GM23338 (cell line): Measurements from ENCODE around the gene DSCAML1. TPM values are rescaled to one million over a fixed set of nuclear protein-coding genes. Genes with fewer than 3 reads are reported as not detected.

ENCODE experiments used
- ATAC-seq: fragments of 200-7000 bp; cut with Tn5 transposase; 3 replicates; pipeline ENCODE4 v1.9.1; 2020
- DNase-seq: peaks from one replicate; pipeline ENCODE4 v3.0.0-alpha.2; 2015; ENCODE audit warnings: low spot score
- H2AFZ ChIP-seq: fragments of 200-600 bp; sonication (generic); 2 replicates; pipeline ENCODE4 v1.8.0; 2016; ENCODE audit warnings: antibody characterized with exemption, mild to moderate bottlenecking, moderate library complexity
- H3F3A ChIP-seq: fragments of 200-600 bp; sonication (generic); replicated peaks from 2 replicates; pipeline ENCODE4 v1.8.0; 2017; ENCODE audit warnings: antibody characterized with exemption, mixed run types, low read depth
- H3K27ac ChIP-seq: fragments of 200-600 bp; sonication (generic); 2 replicates; pipeline ENCODE4 v1.6.1; 2016; ENCODE audit warnings: low read depth
- H3K27me3 ChIP-seq: fragments of 200-600 bp; sonication (generic); 2 replicates; pipeline ENCODE4 v1.8.0; 2016; ENCODE audit warnings: mild to moderate bottlenecking, mixed run types, moderate library complexity; ENCODE audit not compliant: insufficient read depth
- H3K36me3 ChIP-seq: fragments of 200-600 bp; sonication (generic); 2 replicates; pipeline ENCODE4 v1.8.0; 2016; ENCODE audit warnings: mild to moderate bottlenecking; ENCODE audit not compliant: insufficient read depth
- H3K4me1 ChIP-seq: fragments of 200-600 bp; sonication (generic); 2 replicates; pipeline ENCODE4 v1.8.0; 2016; ENCODE audit warnings: mild to moderate bottlenecking, moderate library complexity; ENCODE audit not compliant: insufficient read depth
- H3K4me2 ChIP-seq: fragments of 200-600 bp; sonication (generic); 2 replicates; pipeline ENCODE4 v1.7.1; 2017; ENCODE audit warnings: mixed run types
- H3K4me3 ChIP-seq: fragments of 200-600 bp; sonication (generic); 2 replicates; pipeline ENCODE4 v1.6.1; 2016; ENCODE audit warnings: mixed run types
- H3K79me2 ChIP-seq: fragments of 200-600 bp; sonication (generic); replicated peaks from 2 replicates; pipeline ENCODE4 v1.8.0; 2017; ENCODE audit warnings: mild to moderate bottlenecking; ENCODE audit not compliant: insufficient read depth
- H3K9me2 ChIP-seq: fragments of 200-600 bp; sonication (generic); 2 replicates; pipeline ENCODE4 v1.8.0; 2017; ENCODE audit not compliant: insufficient read depth
- H4K20me1 ChIP-seq: fragments of 200-600 bp; sonication (generic); replicated peaks from 2 replicates; pipeline ENCODE4 v1.8.0; 2017; ENCODE audit warnings: mild to moderate bottlenecking; ENCODE audit not compliant: insufficient read depth
- H3K27ac Mint-ChIP-seq: 2 replicates; pipeline ENCODE4 v1.8.0; 2020; ENCODE audit warnings: inconsistent platforms, mild to moderate bottlenecking, moderate library complexity, mixed read lengths
- H3K27me3 Mint-ChIP-seq: 3 replicates; pipeline ENCODE4 v1.8.0; 2022; ENCODE audit warnings: low read depth, mild to moderate bottlenecking, moderate library complexity, mixed read lengths, inconsistent platforms; ENCODE audit not compliant: insufficient read depth, poor library complexity
- H3K36me3 Mint-ChIP-seq: 3 replicates; pipeline ENCODE4 v1.8.0; 2021; ENCODE audit warnings: low read depth, mild to moderate bottlenecking, inconsistent platforms, moderate library complexity, mixed read lengths
- H3K4me1 Mint-ChIP-seq: 3 replicates; pipeline ENCODE4 v1.8.0; 2020; ENCODE audit warnings: mild to moderate bottlenecking, inconsistent platforms, mixed read lengths
- H3K4me3 Mint-ChIP-seq: 3 replicates; pipeline ENCODE4 v1.8.0; 2021; ENCODE audit warnings: moderate library complexity, mild to moderate bottlenecking, inconsistent platforms, mixed read lengths
- H3K9me3 Mint-ChIP-seq: 3 replicates; pipeline ENCODE4 v1.8.0; 2020; ENCODE audit warnings: moderate library complexity, mild to moderate bottlenecking, inconsistent platforms, mixed read lengths
- CREB1 ChIP-seq: fragments of 250-450 bp; sonication (Bioruptor Pico); IDR thresholded peaks from 2 replicates; pipeline ENCODE4 v1.5.0; 2020; ENCODE audit warnings: low read depth, mild to moderate bottlenecking, moderate library complexity
- CTCF ChIP-seq, 2 experiments: fragments of 200-600 bp in 1 of 2; sonication (generic) in 1 of 2; conservative IDR thresholded peaks; 2 replicates each; pipeline versions ENCODE4 v1.5.1 to v1.6.1; 2016 to 2017; ENCODE audit warnings: antibody characterized with exemption in 2 of 2, low read depth in 2 of 2, mild to moderate bottlenecking in 2 of 2, moderate library complexity in 1 of 2
- ETS1 ChIP-seq: IDR thresholded peaks from 2 replicates; pipeline ENCODE4 v1.6.1; 2016; ENCODE audit warnings: antibody characterized with exemption
- EZH2 ChIP-seq: fragments of 200-600 bp; sonication (generic); IDR thresholded peaks from one replicate; pipeline ENCODE4 v1.8.0; 2017; ENCODE audit warnings: antibody characterized with exemption, mild to moderate bottlenecking, low read depth; ENCODE audit not compliant: unreplicated experiment
- EZH2phosphoT487 ChIP-seq: fragments of 200-600 bp; sonication (generic); IDR thresholded peaks from one replicate; pipeline ENCODE4 v1.8.1; 2018; ENCODE audit warnings: antibody characterized with exemption; ENCODE audit not compliant: unreplicated experiment
- JUNB ChIP-seq: IDR thresholded peaks from one replicate; pipeline ENCODE4 v1.6.1; 2016; ENCODE audit warnings: antibody characterized with exemption; ENCODE audit not compliant: unreplicated experiment
- NANOG ChIP-seq: IDR thresholded peaks from 2 replicates; pipeline ENCODE4 v1.6.1; 2016; ENCODE audit warnings: antibody characterized with exemption, borderline replicate concordance
- POLR2AphosphoS5 ChIP-seq: IDR thresholded peaks from 2 replicates; pipeline ENCODE4 v1.6.1; 2016; ENCODE audit warnings: antibody characterized with exemption, low read depth
- REST ChIP-seq: IDR thresholded peaks from one replicate; pipeline ENCODE4 v1.6.1; 2018; ENCODE audit warnings: antibody characterized with exemption; ENCODE audit not compliant: unreplicated experiment
- STAT1 ChIP-seq: IDR thresholded peaks from one replicate; pipeline ENCODE4 v1.6.1; 2016; ENCODE audit warnings: antibody characterized with exemption; ENCODE audit not compliant: unreplicated experiment
- ZNF114 ChIP-seq: fragments of 250-450 bp; sonication (Bioruptor Pico); IDR thresholded peaks from 2 replicates; pipeline ENCODE4 v1.5.0; 2020; ENCODE audit warnings: mild to moderate bottlenecking, moderate library complexity
- ZNF331 ChIP-seq: fragments of 250-450 bp; sonication (Bioruptor Pico); IDR thresholded peaks from 2 replicates; pipeline ENCODE4 v1.5.0; 2020; ENCODE audit warnings: low read depth, mild to moderate bottlenecking, moderate library complexity
- ZNF462 ChIP-seq: fragments of 250-450 bp; sonication (Bioruptor Pico); IDR thresholded peaks from 2 replicates; pipeline ENCODE4 v1.5.0; 2020; ENCODE audit warnings: mild to moderate bottlenecking, moderate library complexity
- polyA plus RNA-seq: library from polyadenylated mRNA; unstranded; fragments of >200 nt; fragmentation: Nextera tagmentation; extraction: Ambion mirVana; gene quantifications from 2 replicates; pipeline ENCODE4 v1.2.1, GENCODE V29; 2016
- total RNA-seq: library from RNA; depleted of rRNA; stranded (reverse); fragments of >200 nt; shearing (Covaris generic); gene quantifications from 2 replicates; pipeline ENCODE4 v1.2.3, GENCODE V29; 2014

Gene DSCAML1
- total and polyA plus RNA-seq, 2 experiments from 2014 or later: 0.17 TPM; not detected in 1

GRCh38 chr11:117414724-117415123 lies 382.3 kb downstream of the DSCAML1 start:
- Histone ChIP-seq H3K4me3 (no peak overlapping the region), H4K20me1 (no peaks in the 10 kb centered on the region), H3K79me2 (no peaks in the 10 kb centered on the region), H2AFZ (no peak overlapping the region), H3K4me1 (no peaks in the 10 kb centered on the region), H3K27me3 (no peaks in the 10 kb centered on the region), H3K9me2 (no peaks in the 10 kb centered on the region), H3K36me3 (peaks cover 4% of the 10 kb centered on the region; the same call in 1 of the 2 replicates), H3F3A (no peaks in the 10 kb centered on the region), H3K27ac (no peak overlapping the region), H3K4me2 (no peak overlapping the region)
- Mint-ChIP-seq H3K4me1 (peaks cover 20% of the 10 kb centered on the region), H3K9me3 (no peaks in the 10 kb centered on the region), H3K4me3 (no peak overlapping the region), H3K36me3 (peaks cover 3% of the 10 kb centered on the region; the same call in 1 of the 3 replicates), H3K27ac (no peak overlapping the region), H3K27me3 (peaks cover 9% of the 10 kb centered on the region)
- DNase-seq (no peak), ATAC-seq (no peak)
- TF ChIP-seq STAT1 (no peak), POLR2AphosphoS5 (no peak), ZNF462 (CRISPR knock-in tag) (no peak), ETS1 (no peak), ZNF114 (CRISPR knock-in tag) (no peak), NANOG (no peak), EZH2 (no peak), EZH2phosphoT487 (no peak), JUNB (no peak), REST (no peak), ZNF331 (no peak), CREB1 (no peak), CTCF (conservative IDR thresholded peaks at IDR 0.05; ENCODE audit: low read depth in 2 of 2) (no peak)
